NCI-H526 (cell line): ENCODE measurements around the gene TTLL6.

ENCODE experiments used
- DNase-seq, 2 experiments: peaks; one replicate each; lab custom pipeline; 2025; lab: John Stamatoyannopoulos, UW

TTLL6 gene

DNA sequence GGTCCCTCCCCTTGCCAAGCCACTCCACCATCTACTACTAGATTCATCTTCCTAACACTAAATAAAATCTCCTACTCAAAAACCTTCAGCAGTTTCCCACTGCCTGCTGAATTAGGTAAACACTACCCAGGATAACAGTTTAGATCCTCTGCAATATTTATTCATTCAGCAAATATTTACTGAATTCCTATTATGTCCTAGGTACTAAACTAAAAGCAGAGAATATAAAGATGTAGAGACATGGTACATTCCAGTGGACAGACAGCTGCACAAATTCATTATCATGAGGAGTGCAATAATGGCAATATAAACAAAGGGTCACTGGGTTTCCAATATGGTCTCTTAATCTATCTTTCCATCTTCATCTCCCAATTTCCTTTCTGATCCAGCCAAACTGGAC, 57.7 kb downstream of the TTLL6 start:
- no peak for DNase-seq

DNA sequence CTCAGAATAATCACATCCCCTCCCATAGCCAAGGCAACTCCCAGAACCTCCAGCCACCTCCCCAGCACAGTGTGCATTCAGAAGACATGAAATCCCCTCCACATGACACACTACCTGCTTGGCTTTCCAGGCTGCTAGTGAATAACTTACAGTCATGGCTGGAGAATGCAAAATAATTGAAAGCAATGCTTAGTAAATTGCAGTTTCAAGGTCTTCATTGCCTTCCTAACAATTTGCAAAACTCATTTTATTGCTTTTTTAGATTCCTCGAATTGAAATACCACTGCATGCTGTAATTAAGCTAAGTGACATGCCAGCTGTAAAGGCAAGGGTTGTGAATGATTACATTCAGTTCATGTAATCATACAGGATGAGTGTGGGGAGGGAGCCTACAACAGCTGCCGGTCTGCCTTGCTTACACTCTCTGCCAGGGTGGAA, 59.5 kb downstream of the TTLL6 start:
- no peak for DNase-seq

DNA sequence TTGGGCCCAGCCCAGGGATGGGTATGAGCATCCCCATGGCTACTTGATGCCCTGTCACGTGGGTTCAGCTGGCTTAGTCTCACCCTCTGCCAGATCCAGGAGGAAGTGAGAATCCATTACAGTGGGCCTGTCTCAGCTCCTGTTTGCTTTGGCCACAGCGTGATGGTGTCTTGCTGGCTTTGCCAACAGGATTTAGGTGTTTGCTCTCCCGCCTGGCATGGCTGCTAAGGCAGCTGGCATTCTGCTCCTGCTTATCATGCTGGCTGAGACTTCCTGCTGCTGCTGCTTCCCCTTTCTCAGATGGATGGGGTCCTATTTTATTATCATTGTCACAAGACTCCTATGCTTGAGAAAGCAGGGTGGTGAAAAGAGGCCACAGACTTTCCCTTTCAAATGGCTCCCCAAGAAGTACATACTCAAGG, 60.2 kb downstream of the TTLL6 start:
- no peak for DNase-seq

GRCh38 chr17:48755356-48755755, 61.7 kb downstream of the TTLL6 start:
- no peak for DNase-seq

GRCh38 chr17:48754500-48755261, 62.3 kb downstream of the TTLL6 start:
- DNase-seq, result no peak

DNA sequence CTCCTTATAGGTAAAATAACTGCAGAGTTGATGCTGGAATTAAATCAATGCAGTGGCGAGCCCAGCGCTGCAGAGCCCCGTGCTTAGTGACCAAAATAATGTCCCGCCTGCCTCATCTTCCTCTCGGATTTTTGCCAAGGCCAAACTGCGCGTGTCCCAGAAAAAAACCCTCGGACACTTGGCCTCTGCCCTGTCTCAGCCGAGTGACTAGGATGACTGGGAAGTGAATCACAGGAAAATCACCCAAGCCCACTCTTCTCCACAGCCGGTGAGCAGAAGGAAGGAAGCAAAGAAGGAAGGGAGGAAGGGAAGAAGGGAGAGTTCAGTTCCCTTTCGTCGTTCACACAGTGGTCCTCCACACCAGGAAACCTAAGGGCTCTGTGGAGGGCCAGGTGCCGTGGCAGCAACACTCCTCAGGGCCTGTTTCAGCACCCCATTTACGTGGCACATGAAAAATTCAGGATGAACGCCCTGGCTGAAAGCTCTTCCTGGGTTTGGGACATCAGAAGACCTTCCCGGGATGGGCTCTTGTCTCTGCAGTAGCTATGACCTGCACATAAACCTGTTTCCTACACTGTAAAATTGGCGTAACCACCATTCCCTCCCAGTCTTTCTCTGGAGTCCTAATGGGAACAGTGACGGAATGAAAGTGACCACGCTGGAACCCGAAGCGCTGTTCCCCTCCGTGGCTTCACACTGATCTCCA, 63.1 kb downstream of the TTLL6 start:
- DNase-seq, result no peak

GRCh38 chr17:48752399-48753288, 64.4 kb downstream of the TTLL6 start:
- no peak for DNase-seq

DNA sequence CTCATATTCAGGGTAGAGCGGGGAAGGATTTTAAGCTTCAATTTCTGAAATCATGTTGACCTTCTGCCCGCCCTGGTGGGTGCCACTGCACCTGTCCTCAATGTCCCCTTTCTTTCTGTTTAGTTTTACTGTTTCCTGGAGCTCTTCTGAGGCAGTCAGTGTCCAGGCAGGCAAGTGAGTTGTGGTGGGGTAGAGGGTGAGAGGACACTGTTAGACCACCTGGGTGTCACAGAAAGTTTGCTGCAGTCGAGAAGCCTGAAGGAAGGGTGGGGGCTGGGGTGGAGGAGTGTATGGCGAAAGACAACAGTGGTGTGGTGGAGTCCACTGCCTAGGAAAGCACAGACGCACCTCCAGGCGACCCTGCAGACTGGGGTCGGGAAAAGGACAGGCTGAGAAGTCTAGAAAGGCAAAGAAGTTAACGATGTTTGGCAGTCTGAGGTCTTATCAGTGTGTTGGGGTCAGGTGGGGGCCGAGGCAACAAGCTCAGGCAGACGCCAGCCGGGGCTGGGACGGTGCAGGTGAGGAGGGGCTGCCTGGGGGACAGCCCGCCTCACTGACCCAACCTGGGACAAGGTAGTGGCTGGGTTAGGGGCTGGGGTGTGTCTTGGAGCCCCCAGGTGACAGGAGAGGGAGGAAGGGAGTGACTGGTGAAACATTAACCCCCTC, 65.2 kb downstream of the TTLL6 start:
- no peak for DNase-seq

DNA sequence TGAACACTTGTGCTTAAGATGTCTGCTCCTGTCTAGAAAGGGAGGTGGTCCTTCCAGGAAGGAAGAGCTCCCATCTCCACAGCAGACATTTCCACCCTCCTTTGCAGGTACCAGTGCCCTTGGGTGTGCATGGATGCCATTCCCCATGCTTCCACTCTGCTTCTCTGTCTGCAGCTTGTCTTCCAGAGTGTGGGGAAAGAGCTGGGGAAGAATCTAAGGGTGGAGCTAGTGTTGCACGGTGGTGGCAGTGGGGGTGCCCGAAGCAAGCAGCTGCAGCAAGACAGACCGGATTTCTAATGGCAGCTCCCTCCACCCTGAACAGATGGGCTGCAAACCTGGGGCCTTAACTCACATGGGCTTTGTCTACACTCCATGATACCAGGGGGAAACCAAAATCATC, 65.9 kb downstream of the TTLL6 start:
- no peak for DNase-seq

- no peak for DNase-seq
These were observed 67.1 kb downstream of the TTLL6 start for GRCh38 chr17:48749621-48750553.

DNA sequence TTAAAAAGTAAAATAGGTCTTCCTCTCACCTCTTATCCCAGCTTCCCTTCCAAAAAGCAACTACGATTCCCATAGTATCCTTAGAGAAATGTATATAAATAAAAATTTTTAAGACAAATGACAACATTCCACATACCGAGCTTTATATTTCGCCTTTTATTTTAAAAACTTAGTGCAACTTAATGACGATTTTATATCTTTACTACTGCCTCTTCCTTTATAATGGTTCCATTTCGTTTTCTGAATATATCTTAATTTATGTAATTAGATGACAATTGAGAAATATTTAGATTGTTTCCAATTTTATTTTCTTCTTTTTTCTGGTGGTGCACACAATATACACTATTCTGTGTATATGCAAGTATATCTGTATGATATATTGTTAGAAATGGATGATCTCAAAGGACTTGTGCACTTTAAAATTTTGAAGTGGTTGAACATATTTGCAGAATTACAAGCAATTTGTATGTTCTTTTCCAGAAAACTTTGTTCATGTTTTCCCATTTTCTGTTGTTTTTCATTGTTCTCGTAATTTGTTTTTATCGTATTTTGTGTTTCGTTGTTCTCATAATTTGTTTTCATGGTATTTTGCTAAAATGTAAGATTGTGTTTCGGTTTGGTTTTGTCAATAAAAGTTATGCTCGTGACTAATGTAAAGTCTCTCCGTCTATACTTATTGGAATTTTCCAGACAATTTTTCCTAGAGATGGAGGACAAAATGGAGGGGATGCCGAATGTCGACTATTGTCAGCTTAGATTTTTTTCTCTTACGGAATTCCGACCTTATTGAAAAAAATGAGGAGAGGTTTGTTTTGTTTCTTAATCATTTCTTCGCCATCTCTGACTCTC, 68.1 kb downstream of the TTLL6 start:
- no peak for DNase-seq

DNA sequence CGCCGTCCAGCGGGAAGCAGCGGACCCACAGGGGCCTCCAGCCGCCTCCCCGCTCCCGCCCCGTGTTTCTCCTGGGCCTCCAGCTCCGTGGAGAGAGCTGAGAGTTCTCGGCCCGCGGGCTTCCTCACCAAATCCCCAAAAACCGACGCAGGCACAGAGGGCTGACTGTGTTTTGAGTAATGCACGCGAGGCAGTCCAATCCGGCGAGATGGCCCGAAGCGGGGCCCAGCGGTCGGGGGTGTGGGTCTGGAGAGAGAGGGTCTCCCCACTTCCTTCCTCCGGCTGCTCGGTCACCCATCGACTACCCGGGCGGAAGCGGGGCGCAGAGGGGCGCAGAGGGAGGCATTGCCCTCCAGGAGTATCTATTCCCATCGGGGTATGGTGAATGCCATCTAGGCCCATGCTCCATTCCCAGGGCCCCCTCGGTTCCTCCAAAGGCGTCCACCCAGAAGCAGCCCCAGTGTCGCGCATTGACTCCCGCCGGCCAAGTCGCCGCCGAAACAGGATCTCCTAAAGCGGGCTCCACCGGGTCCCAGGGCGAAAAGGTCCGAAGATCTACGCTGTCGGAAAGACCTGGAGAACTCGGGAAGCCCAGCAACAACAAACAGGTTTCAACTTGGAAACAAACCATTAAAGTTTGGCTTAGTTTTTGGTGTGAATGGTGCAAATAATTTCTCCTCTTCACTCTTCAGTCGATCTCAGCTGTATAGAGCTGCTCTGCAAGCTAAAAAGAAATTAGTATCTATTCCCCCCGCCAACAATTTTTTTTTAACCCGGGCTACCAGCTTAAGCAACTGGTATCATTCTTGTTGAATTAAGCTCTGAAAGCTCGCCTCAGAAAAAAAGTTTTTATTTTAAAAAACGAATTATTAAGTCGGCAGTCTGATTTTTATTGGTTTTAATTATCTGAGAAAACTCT, 69.3 kb downstream of the TTLL6 start:
- no peak for DNase-seq

GRCh38 chr17:48746916-48747444, 70.0 kb downstream of the TTLL6 start:
- DNase-seq, result no peak

GRCh38 chr17:48745381-48746275, 71.4 kb downstream of the TTLL6 start:
- DNase-seq, result no peak

GRCh38 chr17:48740537-48740936, 76.5 kb downstream of the TTLL6 start:
- no peak for DNase-seq

- DNase-seq, result no peak
These were observed 78.1 kb downstream of the TTLL6 start for GRCh38 chr17:48738803-48739526.

DNA sequence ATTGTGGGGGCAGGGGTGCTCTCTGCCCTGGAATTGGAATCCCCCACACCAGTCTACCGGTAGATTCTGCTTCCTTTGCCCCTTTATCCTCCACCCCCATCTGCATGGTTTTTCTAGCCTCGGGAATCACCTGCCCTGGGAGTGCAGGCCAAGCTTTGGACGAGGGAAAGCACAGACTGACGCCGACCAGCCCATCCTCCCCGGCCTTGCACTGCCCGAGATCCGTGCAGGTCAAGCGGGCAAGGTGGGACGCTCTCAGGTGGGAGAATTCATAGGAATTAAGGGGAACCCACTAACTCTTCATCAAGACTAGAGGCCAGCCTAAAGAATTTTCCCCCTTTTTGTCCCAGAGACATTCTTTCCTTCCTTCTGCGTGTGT, 78.6 kb downstream of the TTLL6 start:
- DNase-seq, result no peak
